ENCODE results near the gene ACSL1.

The ACSL1 gene

GRCh38 chr4:184851200-184851541, 25.4 kb upstream of the ACSL1 start:
- Histone ChIP-seq H3K27me3 (ENCODE audit: insufficient read depth, low read length, poor library complexity, severe bottlenecking) (no peaks in the 10 kb centered on the region), H3K9me3 (ENCODE audit: insufficient read depth, low read depth, low read length) (no peaks in the 10 kb centered on the region), H3K9me2 (replicated peaks; ENCODE audit: low read depth, low read length) (no peaks in the 10 kb centered on the region), H4K20me1 (ENCODE audit: insufficient read depth, low read length, poor library complexity, severe bottlenecking) (no peaks in the 10 kb centered on the region), H3K4me1 (ENCODE audit: insufficient read depth, low read length, poor library complexity, severe bottlenecking) (peaks cover 44% of the 10 kb centered on the region), H3F3A (ENCODE audit: low read depth) (no peaks in the 10 kb centered on the region), H3K9ac (ENCODE audit: low read depth, low read length, poor library complexity, severe bottlenecking) (no peak overlapping the region), H3K36me3 (ENCODE audit: insufficient read depth, low read length) (no peaks in the 10 kb centered on the region), H3K79me2 (ENCODE audit: insufficient read depth, low read length) (no peaks in the 10 kb centered on the region), H3K4me2 (ENCODE audit: low read depth, low read length, poor library complexity, severe bottlenecking) (peak overlapping the region; percentile 18), H3K4me3 (ENCODE audit: low read length, poor library complexity, severe bottlenecking) (peak overlapping the region; percentile 4), H2AFZ (ENCODE audit: low read length) (no peak overlapping the region)
- TF ChIP-seq EZH2phosphoT487 (IDR thresholded peaks at IDR 0.05; ENCODE audit: borderline replicate concordance) (no peak), CTCF (conservative IDR thresholded peaks at IDR 0.05; ENCODE audit: low read length) (no peak)

GRCh38 chr4:184850431-184851199, 24.8 kb upstream of the ACSL1 start:
- no peaks in the 10 kb centered on the region for H3F3A ChIP-seq (ENCODE audit: low read depth)
- no peaks in the 10 kb centered on the region for H4K20me1 ChIP-seq (ENCODE audit: insufficient read depth, low read length, poor library complexity, severe bottlenecking)
- peak overlapping the region; percentile 18 for H3K4me2 ChIP-seq (ENCODE audit: low read depth, low read length, poor library complexity, severe bottlenecking)
- no peaks in the 10 kb centered on the region for H3K27me3 ChIP-seq (ENCODE audit: insufficient read depth, low read length, poor library complexity, severe bottlenecking)
- H3K36me3 ChIP-seq (ENCODE audit: insufficient read depth, low read length), result no peaks in the 10 kb centered on the region
- H2AFZ ChIP-seq (ENCODE audit: low read length), result no peak overlapping the region
- H3K9ac ChIP-seq (ENCODE audit: low read depth, low read length, poor library complexity, severe bottlenecking), result no peak overlapping the region
- TF ChIP-seq EZH2phosphoT487 (IDR thresholded peaks at IDR 0.05; ENCODE audit: borderline replicate concordance) (no peak), CTCF (conservative IDR thresholded peaks at IDR 0.05; ENCODE audit: low read length) (no peak)
- peaks cover 44% of the 10 kb centered on the region for H3K4me1 ChIP-seq (ENCODE audit: insufficient read depth, low read length, poor library complexity, severe bottlenecking)
- no peak overlapping the region for H3K4me3 ChIP-seq (ENCODE audit: low read length, poor library complexity, severe bottlenecking)
- H3K9me2 ChIP-seq (replicated peaks; ENCODE audit: low read depth, low read length), result no peaks in the 10 kb centered on the region
- no peaks in the 10 kb centered on the region for H3K9me3 ChIP-seq (ENCODE audit: insufficient read depth, low read depth, low read length)
- H3K79me2 ChIP-seq (ENCODE audit: insufficient read depth, low read length), result no peaks in the 10 kb centered on the region

GRCh38 chr4:184850018-184850417, 24.2 kb upstream of the ACSL1 start:
- Histone ChIP-seq H3K9me3 (ENCODE audit: insufficient read depth, low read depth, low read length) (no peaks in the 10 kb centered on the region), H4K20me1 (ENCODE audit: insufficient read depth, low read length, poor library complexity, severe bottlenecking) (no peaks in the 10 kb centered on the region), H3K27me3 (ENCODE audit: insufficient read depth, low read length, poor library complexity, severe bottlenecking) (no peaks in the 10 kb centered on the region), H3K4me2 (ENCODE audit: low read depth, low read length, poor library complexity, severe bottlenecking) (no peak overlapping the region), H3K4me3 (ENCODE audit: low read length, poor library complexity, severe bottlenecking) (no peak overlapping the region), H3K4me1 (ENCODE audit: insufficient read depth, low read length, poor library complexity, severe bottlenecking) (peaks cover 38% of the 10 kb centered on the region), H3K9me2 (replicated peaks; ENCODE audit: low read depth, low read length) (no peaks in the 10 kb centered on the region), H3F3A (ENCODE audit: low read depth) (no peaks in the 10 kb centered on the region), H2AFZ (ENCODE audit: low read length) (no peak overlapping the region), H3K9ac (ENCODE audit: low read depth, low read length, poor library complexity, severe bottlenecking) (no peak overlapping the region), H3K36me3 (ENCODE audit: insufficient read depth, low read length) (no peaks in the 10 kb centered on the region), H3K79me2 (ENCODE audit: insufficient read depth, low read length) (no peaks in the 10 kb centered on the region)
- TF ChIP-seq EZH2phosphoT487 (IDR thresholded peaks at IDR 0.05; ENCODE audit: borderline replicate concordance), result no peak
- TF ChIP-seq CTCF (conservative IDR thresholded peaks at IDR 0.05; ENCODE audit: low read length), result no peak

Measured in Loucy (cell line).